Stimulated activated CD4-positive, alpha-beta T cell treated with anti-CD3 and anti-CD28 coated beads, Interleukin-1b, Interleukin-23, amount 100 ng/mL, for 4 hours (primary cell): ENCODE results near the gene ZNF768.
A peak's percentile ranks its signal among the peaks of the same experiment; 100 is the strongest.

ENCODE experiments used
- DNase-seq, 2 donors: peaks; one replicate each; pipeline ENCODE4 v3.0.0-alpha.2; 2020; ENCODE audit warnings: low read depth in 2 of 2

Gene ZNF768

GRCh38 chr16:30526137-30526822 lies at the start of gene ZNF768:
TSS of gene ZNF768 (minus strand) at chr16:30526566. CDS start at chr16:30526413, 153 bp downstream.
- DNase-seq, result peak in 1 of 2 donors; percentile 40

GRCh38 chr16:30574678-30575077 lies 48.3 kb upstream of the ZNF768 start:
- DNase-seq, result no peak

- DNase-seq, result peak; percentile 81 to 93
Observed at GRCh38 chr16:30571445-30572322, 45.3 kb upstream of the ZNF768 start, which contains the start of gene ZNF688. TSS of gene ZNF688 (minus strand) at chr16:30571714. CDS start at chr16:30571629, 85 bp downstream.

GRCh38 chr16:30570636-30571444 lies 44.5 kb upstream of the ZNF768 start:
- DNase-seq, result no peak

GRCh38 chr16:30569746-30570635 lies 43.6 kb upstream of the ZNF768 start:
- DNase-seq, result no peak

- DNase-seq, result no peak
Observed at GRCh38 chr16:30569281-30569680, 42.9 kb upstream of the ZNF768 start.

GRCh38 chr16:30567991-30568638 lies 41.7 kb upstream of the ZNF768 start:
- DNase-seq, result no peak

GRCh38 chr16:30567160-30567990 lies 41.0 kb upstream of the ZNF768 start:
- DNase-seq, result peak; percentile 49 to 63

GRCh38 chr16:30566531-30566930 lies 40.2 kb upstream of the ZNF768 start:
- DNase-seq, result no peak

- no peak for DNase-seq
Observed at GRCh38 chr16:30565984-30566383, 39.6 kb upstream of the ZNF768 start.

- DNase-seq, result no peak
Observed at GRCh38 chr16:30565526-30565925, 39.2 kb upstream of the ZNF768 start.

GRCh38 chr16:30562021-30562420 lies 35.7 kb upstream of the ZNF768 start:
- no peak for DNase-seq

- no peak for DNase-seq
Observed at GRCh38 chr16:30561089-30561816, 34.9 kb upstream of the ZNF768 start.

GRCh38 chr16:30559690-30560089 lies 33.3 kb upstream of the ZNF768 start:
- no peak for DNase-seq

- DNase-seq, result no peak
Observed at GRCh38 chr16:30558789-30559377, 32.5 kb upstream of the ZNF768 start.

GRCh38 chr16:30557957-30558788 lies 31.8 kb upstream of the ZNF768 start, which contains the start of gene ZNF764:
TSS of gene ZNF764 (minus strand) at chr16:30558374. CDS start at chr16:30558182, 192 bp downstream.
- DNase-seq, result peak; percentile 90 to 92

GRCh38 chr16:30557707-30557956 lies 31.3 kb upstream of the ZNF768 start:
- DNase-seq, result no peak

GRCh38 chr16:30556125-30556473 lies 29.7 kb upstream of the ZNF768 start:
- DNase-seq, result no peak
